ENCODE results near the gene EFHB.
"Not testable (repeated sequence)": the region's sequence is repeated elsewhere in the genome, so short reads cannot be mapped to it uniquely, and the experiment has no call there.

Gene EFHB

GRCh38 chr3:19901337-19901736 is 32.7 kb downstream of the EFHB start:
- no peak overlapping the region for H3K4me3 ChIP-seq (ENCODE audit: low read depth, low read length)
- TF ChIP-seq CTCF (IDR thresholded peaks at IDR 0.05; ENCODE audit: low read depth, low read length), result no peak

GRCh38 chr3:19899833-19900232 is 34.2 kb downstream of the EFHB start:
- H3K4me3 ChIP-seq (ENCODE audit: low read depth, low read length), result not testable (repeated sequence)

GRCh38 chr3:19899264-19899663 is 34.8 kb downstream of the EFHB start:
- TF ChIP-seq CTCF (IDR thresholded peaks at IDR 0.05; ENCODE audit: low read depth, low read length), result no peak
- no peak overlapping the region for H3K4me3 ChIP-seq (ENCODE audit: low read depth, low read length)

GRCh38 chr3:19898721-19899120 is 35.3 kb downstream of the EFHB start:
- TF ChIP-seq CTCF (IDR thresholded peaks at IDR 0.05; ENCODE audit: low read depth, low read length), result no peak
- H3K4me3 ChIP-seq (ENCODE audit: low read depth, low read length), result no peak overlapping the region

- no peak overlapping the region for H3K4me3 ChIP-seq (ENCODE audit: low read depth, low read length)
- no peak for TF ChIP-seq CTCF (IDR thresholded peaks at IDR 0.05; ENCODE audit: low read depth, low read length)
Observed at GRCh38 chr3:19891740-19892139, 42.3 kb downstream of the EFHB start.

GRCh38 chr3:19888428-19889152 is 45.4 kb downstream of the EFHB start:
- TF ChIP-seq CTCF (IDR thresholded peaks at IDR 0.05; ENCODE audit: low read depth, low read length), result no peak
- H3K4me3 ChIP-seq (ENCODE audit: low read depth, low read length), result peak overlapping the region; percentile 38

GRCh38 chr3:19887122-19887521 is 46.9 kb downstream of the EFHB start:
- not testable (repeated sequence) for H3K4me3 ChIP-seq (ENCODE audit: low read depth, low read length)

GRCh38 chr3:19886404-19886803 is 47.6 kb downstream of the EFHB start:
- H3K4me3 ChIP-seq (ENCODE audit: low read depth, low read length), result no peak overlapping the region
- TF ChIP-seq CTCF (IDR thresholded peaks at IDR 0.05; ENCODE audit: low read depth, low read length), result no peak
